ENCODE measurements around the gene GTF2H2C.
"Not testable (repeated sequence)": the region's sequence is repeated elsewhere in the genome, so short reads cannot be mapped to it uniquely, and the experiment has no call there.

Gene GTF2H2C

DNA sequence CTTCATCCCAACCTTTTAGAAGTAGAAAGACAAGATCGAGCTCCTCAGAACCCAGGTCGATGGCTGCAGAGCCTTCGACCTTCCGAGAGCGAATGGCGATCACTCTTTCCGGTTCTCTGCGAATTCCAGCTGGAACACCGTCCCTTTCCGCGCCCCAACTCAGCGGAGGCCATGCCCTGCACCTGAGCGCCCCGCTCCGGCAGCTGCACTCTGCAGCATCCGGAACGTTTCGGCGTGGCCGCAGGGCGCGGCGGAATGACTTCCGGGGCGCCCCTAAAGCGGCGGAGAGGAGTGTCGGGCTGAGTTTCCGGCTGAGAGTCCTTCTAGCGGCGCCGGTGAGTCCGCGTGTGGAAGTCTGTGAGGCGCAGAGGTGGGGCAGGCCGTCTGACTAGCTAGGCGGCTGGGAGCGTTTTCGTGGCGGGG is at the start of gene GTF2H2C:
GTF2H2C (plus strand) TSS at position 284 of the 423 bp plus-strand sequence. CDS start 4,942 bp downstream, outside the sequence.
- not testable (repeated sequence) for DNase-seq

DNA sequence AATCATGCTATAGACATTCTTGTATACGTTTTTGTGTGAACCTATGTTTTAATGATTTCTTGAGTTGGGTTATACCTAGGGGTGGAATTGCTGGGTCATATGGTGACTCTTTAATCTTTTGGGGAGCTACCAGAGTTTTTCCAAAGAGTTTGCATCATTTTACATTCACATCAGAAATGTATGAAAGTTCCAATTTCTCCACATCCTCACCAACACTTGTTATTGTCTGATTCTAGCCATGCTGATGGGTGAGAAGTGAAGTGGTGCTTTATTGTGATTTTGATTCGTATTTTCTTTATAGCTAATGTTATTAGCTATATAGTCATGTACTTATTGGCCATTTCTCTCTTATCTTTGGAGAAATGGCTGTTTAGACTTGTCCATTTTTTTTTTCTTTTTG is 49.3 kb upstream of the GTF2H2C start:
- no peak for DNase-seq

DNA sequence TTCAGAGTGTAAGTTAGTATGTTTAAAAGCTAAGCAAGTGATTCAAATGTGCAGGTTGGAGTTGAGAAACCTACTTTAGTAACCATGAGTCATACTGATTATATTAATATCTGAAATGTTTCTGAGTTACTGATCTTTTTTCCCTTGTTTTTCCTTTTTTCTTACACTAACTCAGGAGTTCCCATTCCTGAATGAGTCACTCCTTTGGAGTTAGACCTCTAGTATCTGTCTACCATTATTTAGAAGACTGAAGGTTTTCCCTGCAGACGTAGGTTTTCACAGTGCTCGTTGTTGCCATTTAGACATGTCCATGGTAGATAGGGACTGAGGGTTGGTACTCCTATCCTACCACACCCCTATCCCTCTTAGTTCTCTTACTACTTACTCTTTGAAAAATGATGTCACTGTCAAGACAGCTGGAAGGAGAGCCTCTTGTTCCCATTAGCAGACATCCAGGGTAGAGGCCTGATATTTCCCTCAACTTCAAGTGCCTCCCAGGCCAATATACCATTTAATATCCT is 47.2 kb upstream of the GTF2H2C start:
- DNase-seq: no peak

DNA sequence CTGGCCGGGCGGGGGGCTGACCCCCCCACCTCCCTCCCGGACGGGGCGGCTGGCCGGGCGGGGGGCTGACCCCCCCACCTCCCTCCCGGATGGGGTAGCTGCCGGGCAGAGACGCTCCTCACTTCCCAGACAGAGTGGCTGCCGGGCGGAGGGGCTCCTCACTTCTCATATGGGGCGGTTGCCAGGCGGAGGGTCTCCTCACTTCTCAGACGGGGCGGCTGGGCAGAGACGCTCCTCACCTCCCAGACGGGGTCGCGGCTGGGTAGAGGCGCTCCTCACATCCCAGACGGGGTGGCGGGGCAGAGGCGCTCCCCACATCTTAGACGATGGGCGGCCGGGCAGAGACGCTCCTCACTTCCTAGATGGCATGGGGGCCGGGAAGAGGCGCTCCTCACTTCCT is 44.4 kb upstream of the GTF2H2C start:
- DNase-seq: not testable (repeated sequence)

DNA sequence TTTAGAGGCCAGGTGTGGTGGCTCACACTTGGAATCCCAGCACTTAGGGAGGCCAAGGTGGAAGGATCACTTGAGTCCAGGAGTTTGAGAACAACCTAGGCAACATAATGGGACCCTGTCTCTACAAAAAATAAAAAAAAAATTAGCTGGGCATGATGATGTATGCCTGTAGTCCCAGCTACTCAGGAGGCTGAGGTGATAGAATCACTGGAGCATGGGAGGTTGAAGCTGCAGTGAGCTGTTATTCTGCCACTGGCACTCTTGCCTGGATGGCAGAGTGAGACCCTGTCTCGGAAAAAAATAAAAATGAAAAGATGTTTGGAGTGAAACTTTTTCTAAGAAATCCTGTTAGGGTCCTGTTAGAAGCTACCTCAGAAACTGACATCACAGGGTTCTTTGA is 43.2 kb upstream of the GTF2H2C start:
- no peak for DNase-seq

DNA sequence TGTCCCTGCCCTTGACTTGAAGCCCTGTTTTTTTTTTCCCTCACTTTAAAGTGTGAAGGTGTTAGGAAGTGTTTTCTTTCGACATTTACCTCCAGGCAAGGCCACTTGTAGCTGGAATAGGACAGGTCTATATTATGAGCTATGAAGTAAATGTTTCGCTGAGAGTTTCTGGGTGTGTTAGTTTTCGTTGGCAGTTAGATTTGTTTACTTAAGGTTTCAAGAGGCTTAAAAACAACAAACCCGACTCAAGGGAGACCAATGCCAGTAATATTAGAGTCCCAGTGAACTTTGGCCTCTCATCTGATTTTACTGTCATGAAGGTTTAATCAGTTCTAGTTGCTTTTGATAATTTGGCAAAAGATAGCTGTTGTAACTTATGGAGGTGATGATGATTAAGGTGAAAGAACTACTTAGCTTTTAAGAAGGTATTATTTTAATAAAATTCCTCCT is 42.2 kb upstream of the GTF2H2C start:
- DNase-seq: peak; percentile 26

DNA sequence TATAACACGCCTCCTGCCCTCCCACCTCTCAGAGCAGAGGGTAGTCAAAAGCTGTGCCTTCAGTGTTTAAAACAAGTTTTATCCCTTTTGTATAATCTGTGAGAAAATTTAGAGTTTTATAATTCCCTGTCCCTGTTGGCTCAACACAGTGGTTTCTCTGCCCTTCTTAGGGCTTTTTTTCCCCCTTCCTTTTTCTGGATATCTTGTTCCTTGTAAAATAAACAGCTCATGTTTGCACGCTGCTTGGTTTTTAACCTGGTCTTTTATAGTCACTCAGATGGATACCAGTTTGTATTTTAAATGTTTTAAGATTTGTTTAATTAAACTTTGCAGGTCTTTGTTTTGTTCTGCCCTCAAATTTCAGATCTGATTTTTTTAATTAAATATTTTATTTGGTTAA is 40.7 kb upstream of the GTF2H2C start:
- no peak for DNase-seq

DNA sequence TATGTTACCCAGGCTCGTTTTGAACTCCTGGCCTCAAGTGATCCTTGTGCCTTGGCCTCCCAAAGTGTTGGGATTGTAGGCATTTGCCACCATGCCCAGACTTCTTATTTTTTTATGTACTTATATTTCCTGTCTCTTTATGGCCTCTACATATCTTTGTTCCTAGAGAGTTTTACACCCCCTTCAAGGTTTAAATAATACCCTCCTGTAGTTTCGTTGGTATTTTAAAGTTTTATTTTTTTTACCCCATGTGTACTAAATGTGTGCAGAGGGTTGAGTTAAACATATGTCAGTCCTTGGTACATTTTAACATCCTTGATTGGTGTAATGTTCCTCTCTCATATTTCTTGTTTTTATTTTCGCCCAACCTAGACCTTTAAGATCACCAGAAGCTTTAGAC is 38.0 kb upstream of the GTF2H2C start:
- DNase-seq: no peak

DNA sequence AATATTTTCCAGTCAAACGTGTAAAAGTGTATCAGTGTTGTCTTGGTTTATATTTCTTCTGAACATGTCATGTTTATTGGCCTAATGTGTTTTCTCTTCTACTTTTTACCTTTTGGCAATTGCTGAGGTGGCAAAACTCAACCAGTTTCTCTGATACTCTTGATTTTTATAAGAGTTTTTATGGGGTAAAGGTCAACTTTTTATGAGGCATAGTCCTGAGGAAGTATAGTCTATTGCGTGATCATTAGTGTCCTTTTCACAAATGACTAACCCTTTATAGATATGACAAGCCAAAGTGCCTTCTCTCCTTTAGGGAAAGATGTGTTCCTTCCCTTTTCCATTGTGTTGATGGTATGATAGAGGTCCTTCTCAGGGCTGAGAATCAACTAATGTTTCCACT is 34.5 kb upstream of the GTF2H2C start:
- DNase-seq: no peak

DNA sequence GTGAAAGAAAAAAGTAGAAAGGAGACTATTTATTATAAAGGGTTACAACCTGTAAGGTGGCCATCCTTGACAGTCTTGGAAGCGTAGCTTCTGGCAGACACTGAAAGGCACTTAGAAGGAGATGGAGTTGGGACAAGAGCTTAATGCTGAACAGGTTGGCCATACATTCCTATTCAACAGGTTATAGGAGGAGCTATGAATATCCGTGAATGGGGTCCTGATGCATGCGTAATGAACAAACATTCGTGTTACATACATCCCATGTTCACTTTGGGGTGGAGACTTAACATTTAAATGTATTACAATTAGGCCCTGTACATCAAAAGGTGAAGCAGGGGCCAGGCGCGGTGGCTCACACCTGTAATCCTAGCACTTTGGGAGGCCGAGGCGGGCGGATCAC is 33.3 kb upstream of the GTF2H2C start:
- no peak for DNase-seq

DNA sequence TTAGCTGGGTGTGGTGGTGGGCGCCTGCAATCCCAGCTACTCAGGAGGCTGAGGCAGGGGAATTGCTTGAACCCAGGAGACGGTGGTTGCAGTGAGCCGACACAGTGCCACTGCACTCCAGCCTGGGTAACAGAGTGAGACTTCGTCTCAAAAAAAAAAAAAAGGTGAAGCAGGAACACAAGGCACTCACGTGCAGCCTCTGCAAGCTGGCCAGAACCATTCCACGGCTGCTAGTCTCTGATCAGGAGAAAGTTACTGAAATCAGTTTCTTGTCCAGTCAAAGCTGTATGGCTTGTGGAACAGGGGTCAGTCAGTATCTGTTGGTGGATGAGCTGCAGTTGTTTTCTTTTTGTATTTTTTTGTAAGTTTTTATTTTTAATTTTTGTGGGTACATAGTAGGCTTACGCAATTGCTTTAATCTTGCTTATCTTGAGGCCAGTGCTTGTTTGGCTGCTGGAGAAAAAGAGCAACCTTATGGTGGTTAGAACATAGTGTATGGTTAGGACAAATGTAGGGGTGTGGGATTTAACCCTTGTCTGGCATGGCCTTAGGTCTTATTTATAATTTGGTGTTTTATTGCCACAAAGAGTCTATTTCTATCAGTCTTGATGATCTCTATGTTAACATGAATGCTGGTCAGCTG is 32.7 kb upstream of the GTF2H2C start:
- DNase-seq: no peak

DNA sequence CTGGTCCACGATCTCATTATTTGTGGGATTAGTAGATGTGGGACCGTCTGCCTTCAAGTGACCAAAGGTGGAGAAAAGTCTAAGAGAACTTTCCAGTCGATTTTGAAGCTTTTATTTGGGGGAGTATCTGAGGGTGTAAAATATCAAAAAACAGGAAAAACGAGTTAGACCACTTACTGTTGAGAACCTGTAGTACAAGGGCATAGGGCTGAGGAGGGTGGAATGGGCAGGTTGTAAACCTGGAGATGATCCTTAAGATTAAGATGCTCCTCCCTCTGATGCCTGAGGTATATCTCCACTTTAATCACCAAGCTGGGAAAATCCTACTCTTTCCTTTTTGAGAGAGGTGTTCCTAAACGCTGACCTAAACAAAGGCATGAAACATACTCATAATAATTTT is 32.0 kb upstream of the GTF2H2C start:
- DNase-seq: no peak

DNA sequence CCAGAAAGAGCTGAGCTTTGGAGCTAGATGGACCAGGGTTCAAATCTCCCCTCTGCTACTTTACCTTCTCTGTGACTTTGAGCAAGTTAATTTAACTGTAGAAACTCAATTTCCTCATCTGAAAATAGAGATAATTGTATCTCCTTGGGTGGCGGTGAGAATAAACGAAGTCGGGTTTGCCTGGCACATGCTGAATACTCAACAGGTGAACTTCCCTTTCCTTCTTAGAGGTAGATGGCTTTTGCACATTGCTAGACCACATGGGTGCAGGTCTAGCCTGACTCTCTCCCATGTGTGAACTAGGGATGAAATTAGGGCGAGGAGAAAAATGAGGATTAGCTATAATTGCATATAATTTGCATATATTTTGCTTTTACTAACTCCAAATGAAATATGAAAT is 31.4 kb upstream of the GTF2H2C start:
- DNase-seq: no peak

DNA sequence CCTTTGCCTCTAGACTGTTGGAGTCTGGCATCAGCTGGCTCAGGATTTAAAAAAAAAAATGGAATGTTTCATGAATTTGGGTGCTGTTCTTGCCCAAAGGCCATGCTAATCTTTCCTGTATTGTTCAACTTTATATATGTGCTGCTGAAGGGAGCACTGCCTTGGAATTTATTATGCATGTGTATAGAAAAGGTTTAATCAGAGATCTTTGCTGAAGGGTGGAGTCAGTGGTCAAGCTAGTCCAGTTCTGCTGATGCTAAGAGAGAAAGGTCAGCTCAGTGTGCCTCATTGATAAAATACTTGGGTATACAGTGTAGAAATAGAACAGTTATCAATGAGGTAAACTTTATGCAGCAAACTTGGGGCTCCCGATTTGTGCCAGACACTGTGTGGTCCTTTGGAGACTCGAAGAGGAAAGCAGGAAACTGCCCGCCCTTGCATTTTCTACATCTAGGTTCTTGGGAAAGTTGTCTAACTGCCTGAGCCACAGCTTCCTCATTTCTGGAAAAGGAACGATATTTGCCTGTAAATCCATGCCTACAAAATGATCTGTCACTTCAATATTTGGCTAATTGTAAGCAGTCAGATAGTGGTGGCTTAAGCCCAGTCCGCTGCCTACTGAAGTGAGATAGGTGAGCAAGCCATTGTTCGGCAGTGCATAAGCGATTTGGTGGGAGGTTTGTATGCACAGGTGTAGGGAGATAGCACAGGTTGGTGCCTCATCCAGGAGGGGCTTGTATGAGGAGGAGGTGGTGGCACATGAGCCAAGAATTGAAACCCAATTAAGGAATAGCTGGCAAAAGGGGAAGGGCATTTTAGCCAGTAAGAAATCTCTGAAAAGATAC is 29.2 kb upstream of the GTF2H2C start:
- peak; percentile 1 for DNase-seq

DNA sequence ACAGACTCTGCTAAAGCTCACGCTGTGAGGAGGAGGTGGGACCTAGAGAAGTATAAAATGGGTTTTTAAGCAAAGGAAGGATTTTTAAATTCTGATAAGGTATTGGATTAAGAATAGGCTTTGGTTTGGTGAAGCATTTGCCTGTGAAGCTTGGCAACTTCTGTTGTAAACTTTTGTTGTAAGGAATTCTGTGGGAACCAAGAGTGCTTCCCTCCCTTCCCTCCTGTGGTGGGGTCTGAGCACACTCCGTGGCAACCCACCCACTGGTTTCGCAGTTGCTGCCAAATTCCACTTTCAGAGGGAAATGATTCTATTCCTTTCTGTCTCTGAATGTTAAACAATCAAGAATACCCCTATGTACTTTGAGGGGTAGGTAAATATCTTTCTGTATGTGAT is 28.6 kb upstream of the GTF2H2C start:
- DNase-seq: no peak

DNA sequence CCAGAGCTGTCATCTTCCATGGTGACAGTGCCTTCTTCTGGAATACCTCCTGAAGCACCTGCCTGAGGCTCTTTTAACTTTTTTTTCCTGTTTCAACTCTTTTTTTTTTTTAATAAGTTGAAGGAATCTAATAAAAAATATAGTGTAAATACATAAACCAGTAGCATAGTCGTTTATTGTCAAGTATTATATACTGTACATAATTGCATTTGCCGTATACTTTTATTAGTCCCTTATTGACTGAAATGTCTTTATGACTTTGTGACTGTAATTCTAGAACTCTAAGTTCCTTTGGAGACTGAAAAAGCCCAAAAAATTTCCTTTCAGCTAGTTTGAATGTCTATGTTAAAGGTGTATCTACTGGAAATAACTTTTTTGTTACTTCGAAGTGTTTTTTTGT is 22.1 kb upstream of the GTF2H2C start:
- not testable (repeated sequence) for DNase-seq

DNA sequence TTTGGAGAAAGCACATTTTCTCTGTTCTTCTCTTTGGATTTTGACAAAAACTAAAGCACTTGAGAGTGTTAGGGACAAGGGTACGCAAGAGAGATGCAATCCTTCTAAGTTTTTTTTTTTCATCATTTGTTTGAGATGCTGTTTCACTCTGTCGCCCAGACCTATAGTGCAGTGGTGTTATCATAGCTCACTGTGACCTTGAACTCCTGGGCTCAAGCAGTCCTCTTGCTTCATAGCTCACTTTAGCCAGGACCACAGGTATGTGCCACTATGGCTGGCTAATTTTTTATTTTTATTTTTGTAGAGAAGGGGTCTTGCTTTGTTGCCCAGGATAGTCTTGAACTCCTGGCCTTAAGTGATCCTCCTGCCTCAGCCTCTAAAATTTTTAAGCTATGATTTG is 21.3 kb upstream of the GTF2H2C start:
- DNase-seq: not testable (repeated sequence)

DNA sequence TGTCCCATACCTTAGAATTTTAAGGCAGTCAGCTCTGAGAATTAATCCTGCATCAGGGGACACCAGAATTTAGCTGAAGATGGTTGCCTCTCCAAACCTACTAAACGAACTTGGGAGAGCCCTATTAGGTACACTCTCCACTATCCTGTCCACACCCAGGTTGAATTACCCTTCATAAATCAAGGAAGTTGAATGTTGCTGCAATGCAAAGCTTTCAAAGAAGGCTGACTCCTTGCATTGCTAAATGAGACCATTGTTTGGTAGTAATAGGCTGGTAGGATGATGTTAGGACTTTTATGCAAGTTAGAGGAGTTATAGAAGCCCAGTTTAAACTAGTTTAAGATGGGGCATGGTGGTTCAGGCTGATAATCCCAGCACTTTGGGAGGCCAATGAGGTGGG is 18.6 kb upstream of the GTF2H2C start:
- not testable (repeated sequence) for DNase-seq

DNA sequence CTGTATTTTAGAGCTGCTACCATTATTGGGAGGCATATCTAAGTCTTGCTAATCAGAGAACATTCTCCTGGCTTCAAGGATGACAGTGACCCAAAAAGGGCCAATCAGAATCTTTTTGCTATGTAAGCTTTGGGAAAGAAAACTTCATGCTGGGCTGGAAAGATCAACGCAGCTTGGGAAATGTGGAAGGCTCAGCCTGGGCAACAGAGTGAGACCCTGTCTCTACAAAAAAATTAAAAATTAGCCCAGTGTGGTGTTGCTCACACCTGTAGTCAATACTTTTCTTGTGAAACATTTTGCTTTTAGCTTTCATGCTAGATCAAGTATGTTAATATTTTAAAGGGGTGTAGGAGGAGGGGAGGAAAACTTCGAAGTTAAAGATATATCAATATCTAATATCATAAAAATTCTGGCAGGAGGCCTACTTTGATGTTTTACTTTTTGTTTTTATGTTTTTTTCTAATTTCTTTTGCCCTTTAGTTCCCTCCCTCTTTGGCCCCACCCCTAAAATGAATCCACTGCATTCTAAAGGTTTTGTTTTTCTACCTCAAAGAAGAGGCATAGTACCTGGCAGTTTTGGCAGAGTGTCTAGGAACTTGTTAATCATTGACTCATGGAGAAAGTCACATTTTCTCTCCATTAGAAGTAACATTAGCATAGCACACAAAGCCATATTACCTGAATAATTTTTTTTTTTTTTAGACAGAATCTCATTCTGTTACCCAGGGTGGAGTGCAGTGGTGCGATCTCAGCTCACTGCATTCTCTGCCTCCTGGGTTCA is 17.0 kb upstream of the GTF2H2C start:
- not testable (repeated sequence) for DNase-seq

DNA sequence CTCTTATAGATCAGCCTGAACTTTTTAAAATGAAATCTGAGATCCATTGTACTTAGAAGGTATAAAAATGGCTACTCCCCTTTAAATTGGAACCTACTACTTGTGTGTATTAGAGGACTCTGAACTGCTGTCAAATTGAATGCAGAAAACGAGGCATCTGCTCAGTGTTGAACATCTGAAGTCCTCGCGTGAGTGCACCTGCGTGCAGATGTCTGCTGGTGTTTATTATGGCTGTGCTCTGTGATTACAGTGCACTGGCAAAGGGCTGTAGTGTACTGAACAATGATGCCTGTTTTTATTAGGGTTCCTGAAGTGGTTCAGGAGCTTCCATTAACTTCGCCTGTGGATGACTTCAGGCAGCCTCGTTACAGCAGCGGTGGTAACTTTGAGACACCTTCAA is 15.4 kb upstream of the GTF2H2C start:
- DNase-seq: not testable (repeated sequence)

DNA sequence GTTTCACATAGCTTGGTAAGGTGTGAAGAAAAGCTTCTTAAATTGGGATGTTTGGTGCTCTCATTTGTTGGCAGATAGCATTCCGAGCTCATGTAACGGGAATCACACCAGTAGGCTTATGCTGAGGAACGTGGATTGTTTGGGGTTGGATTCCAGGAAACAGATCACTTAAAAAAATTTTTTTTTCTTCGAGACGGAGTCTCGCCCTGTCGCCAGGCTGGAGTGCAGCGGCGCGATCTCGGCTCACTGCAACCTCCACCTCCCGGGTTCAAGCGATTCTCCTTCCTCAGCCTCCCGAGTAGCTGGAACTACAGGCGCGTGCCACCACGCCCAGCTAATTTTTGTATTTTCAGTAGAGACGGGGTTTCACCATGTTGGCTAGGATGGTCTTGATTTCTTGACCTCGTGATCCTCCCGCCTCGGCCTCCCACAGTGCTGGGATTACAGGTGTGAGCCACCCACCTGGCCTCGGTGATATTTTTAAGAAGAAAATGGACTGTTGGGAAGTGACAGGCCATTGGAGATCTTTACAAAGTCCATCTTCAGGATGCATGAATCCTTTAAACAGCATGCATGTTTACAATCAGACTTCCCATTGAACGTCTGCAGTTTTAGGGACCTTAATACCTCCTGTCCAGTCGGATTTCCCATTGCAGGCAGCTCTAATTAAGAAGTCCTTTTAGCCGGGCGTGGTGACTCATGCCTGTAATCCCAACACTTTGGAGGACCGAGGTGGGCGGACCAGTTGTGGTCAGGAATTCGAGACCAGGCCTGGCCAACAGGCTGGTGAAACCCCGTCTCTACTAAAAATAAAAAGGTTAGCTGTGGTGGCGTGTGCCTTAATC is 818 bp downstream of the GTF2H2C start:
- not testable (repeated sequence) for DNase-seq

DNA sequence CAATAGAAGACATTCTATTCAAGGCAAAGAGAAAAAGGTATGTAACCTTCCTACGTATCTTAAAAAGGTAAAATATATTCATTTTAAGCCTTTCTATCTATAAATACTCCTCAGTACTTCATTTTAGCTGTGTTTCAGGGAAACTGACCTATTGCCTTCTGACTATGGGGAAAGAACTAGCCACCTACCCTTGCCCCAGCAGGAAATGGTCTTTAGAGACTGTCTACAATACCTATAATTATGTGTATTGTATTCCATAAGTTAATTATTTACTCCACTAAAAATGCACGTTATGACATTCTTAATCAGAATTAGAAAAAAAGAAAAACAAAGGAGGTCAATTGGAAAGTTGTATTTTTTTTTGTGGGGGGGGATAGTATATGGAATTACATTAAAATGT is 6.2 kb downstream of the GTF2H2C start:
- not testable (repeated sequence) for DNase-seq

Measured in NCI-H1092 treated with DMSO at 0.1 percent for 48 hours (cell line).